Activated naive CD8-positive, alpha-beta T cell treated with anti-CD3 and anti-CD28 coated beads, Interleukin-2, amount 10 ng/mL, durations not matched to agents 7 days and 5 days (primary cell): Measurements from ENCODE around the gene OGT. TPM values are rescaled to one million over a fixed set of nuclear protein-coding genes. Genes with fewer than 3 reads are reported as not detected.
A peak's percentile ranks its signal among the peaks of the same experiment; 100 is the strongest.
"Not testable (repeated sequence)": the region's sequence is repeated elsewhere in the genome, so short reads cannot be mapped to it uniquely, and the experiment has no call there.

Source experiments
- ATAC-seq: fragments of 150-1000 bp; cut with Tn5 transposase; one replicate; pipeline ENCODE4 v1.10.0; 2021; ENCODE audit warnings: low read depth, moderate library complexity
- POLR2A ChIA-PET: fragments of 350-600 bp; sonication (Branson Sonifier 250); formaldehyde crosslinking; loops from one replicate; lab custom pipeline; 2021; ENCODE audit warnings: antibody characterized with exemption; lab: Charles Lee
- DNase-seq: peaks from one replicate; pipeline ENCODE4 v3.0.0; 2021
- H3K27ac Mint-ChIP-seq: one replicate; pipeline ENCODE4 v1.8.0; 2022; ENCODE audit warnings: mild to moderate bottlenecking, mixed read lengths
- H3K27me3 Mint-ChIP-seq: one replicate; pipeline ENCODE4 v1.8.0; 2022; ENCODE audit warnings: mild to moderate bottlenecking, moderate library complexity, mixed read lengths
- H3K36me3 Mint-ChIP-seq: one replicate; pipeline ENCODE4 v1.8.0; 2021; ENCODE audit warnings: mild to moderate bottlenecking, mixed read lengths
- H3K4me1 Mint-ChIP-seq: one replicate; pipeline ENCODE4 v1.8.0; 2021; ENCODE audit warnings: mixed read lengths
- H3K4me3 Mint-ChIP-seq: one replicate; pipeline ENCODE4 v1.8.0; 2022; ENCODE audit warnings: mild to moderate bottlenecking, moderate library complexity, mixed read lengths
- H3K9me3 Mint-ChIP-seq: one replicate; pipeline ENCODE4 v1.8.0; 2021; ENCODE audit warnings: mixed read lengths
- total RNA-seq, 2 experiments: library from RNA; stranded (reverse); gene quantifications; one replicate each; pipeline ENCODE4 v1.2.3, GENCODE V29; 2021

Gene OGT
- total RNA-seq, 2 experiments from 2014 or later = 487 to 498 TPM

DNA sequence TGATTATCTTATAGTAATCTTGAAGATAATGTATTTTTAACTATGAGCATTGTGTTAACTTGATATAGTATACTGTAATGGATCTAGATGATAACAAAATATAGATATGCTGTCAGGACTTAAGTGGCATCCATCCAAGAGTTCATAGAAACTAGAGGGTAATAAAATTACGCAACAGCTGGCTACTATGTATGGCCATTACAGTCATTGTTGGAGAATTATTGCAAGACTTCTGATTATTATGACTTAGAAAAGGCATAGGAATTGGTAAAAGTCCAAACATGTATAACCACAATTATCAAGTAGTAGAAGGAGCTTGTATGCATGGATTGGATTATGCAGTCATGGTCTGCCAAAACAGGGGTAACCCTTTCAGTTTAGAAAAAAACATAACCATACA is 9.5 kb downstream of the OGT start:
- POLR2A ChIA-PET = interaction anchor here (0.9 to 5.7 kb wide), 2 partner anchors 8 to 77 kb away, joined by 4 to 45 read pairs; partner anchors contain the start of gene OGT
- DNase-seq = no peak
- H3K4me3 Mint-ChIP-seq = peak overlapping the region; percentile 78
- H3K9me3 Mint-ChIP-seq = no peaks in the 10 kb centered on the region
- ATAC-seq = no peak
- peak overlapping the region; percentile 83 for H3K27ac Mint-ChIP-seq
- peaks cover 38% of the 10 kb centered on the region for H3K36me3 Mint-ChIP-seq
- no peaks in the 10 kb centered on the region for H3K27me3 Mint-ChIP-seq
- H3K4me1 Mint-ChIP-seq = peaks cover 43% of the 10 kb centered on the region

DNA sequence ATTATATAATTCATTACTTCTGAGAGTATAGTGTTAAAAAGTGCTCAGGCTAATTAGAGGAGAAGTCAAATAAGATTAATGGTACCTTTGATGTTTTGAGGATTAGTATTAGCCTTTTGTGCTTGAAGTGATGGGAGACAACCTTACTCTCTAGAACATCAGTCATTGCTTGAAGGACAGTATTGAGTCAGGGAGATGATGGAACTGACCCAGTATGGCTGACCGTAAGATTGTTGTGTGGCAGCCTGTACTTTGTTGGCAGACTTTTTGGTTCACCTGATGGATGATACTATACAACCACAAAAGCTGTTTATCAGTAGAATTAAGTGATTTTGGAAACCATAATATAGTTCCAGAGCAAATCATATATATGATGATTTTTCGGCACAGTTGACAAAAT is 9.9 kb downstream of the OGT start:
- peaks cover 43% of the 10 kb centered on the region for H3K4me1 Mint-ChIP-seq
- DNase-seq = no peak
- POLR2A ChIA-PET = interaction anchor here (0.9 to 5.7 kb wide), 2 partner anchors 9 to 76 kb away, joined by 4 to 45 read pairs; partner anchors contain the start of gene OGT
- H3K27me3 Mint-ChIP-seq = no peaks in the 10 kb centered on the region
- peak overlapping the region; percentile 25 for H3K27ac Mint-ChIP-seq
- ATAC-seq = no peak
- no peaks in the 10 kb centered on the region for H3K9me3 Mint-ChIP-seq
- peaks cover 34% of the 10 kb centered on the region for H3K36me3 Mint-ChIP-seq
- H3K4me3 Mint-ChIP-seq = peak overlapping the region; percentile 78

- no peak for DNase-seq
- Mint-ChIP-seq H3K36me3 (peaks cover 32% of the 10 kb centered on the region), H3K4me3 (peak overlapping the region; percentile 78), H3K9me3 (no peaks in the 10 kb centered on the region), H3K4me1 (peaks cover 45% of the 10 kb centered on the region), H3K27me3 (no peaks in the 10 kb centered on the region), H3K27ac (peak overlapping the region; percentile 75)
- POLR2A ChIA-PET = interaction anchor here (5.7 kb wide), 1 partner anchor 9 kb away, joined by 45 read pairs; the partner anchor contains the start of gene OGT
- no peak for ATAC-seq
Measured at GRCh38 chrX:71543316-71543715, 10.4 kb downstream of the OGT start.

DNA sequence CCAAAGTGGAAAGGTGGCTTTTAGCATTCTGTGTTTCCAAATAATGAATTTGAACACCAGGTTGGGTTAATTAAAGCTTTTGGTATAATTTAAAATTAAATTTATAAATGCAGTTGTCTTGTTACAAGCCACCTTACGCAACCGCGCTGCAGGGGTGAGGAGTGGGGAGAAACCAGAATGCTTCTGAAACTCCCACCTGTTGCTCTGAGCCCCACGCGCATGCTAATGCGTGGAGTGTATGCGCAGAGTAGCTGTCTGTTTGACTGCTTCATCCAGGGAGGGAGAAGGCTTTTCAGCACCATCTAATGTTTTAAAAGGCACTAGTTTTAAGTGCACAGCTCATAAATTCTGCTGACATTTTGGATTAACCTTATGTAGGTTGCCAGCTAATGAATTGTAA is 12.5 kb downstream of the OGT start:
- H3K4me3 Mint-ChIP-seq = no peak overlapping the region
- peaks cover 42% of the 10 kb centered on the region for H3K4me1 Mint-ChIP-seq
- peaks cover 27% of the 10 kb centered on the region for H3K36me3 Mint-ChIP-seq
- H3K27ac Mint-ChIP-seq = no peak overlapping the region
- DNase-seq (no peak), ATAC-seq (no peak)
- POLR2A ChIA-PET = interaction anchor here (5.7 kb wide), 1 partner anchor 11 kb away, joined by 45 read pairs; the partner anchor contains the start of gene OGT
- no peaks in the 10 kb centered on the region for H3K27me3 Mint-ChIP-seq
- no peaks in the 10 kb centered on the region for H3K9me3 Mint-ChIP-seq

GRCh38 chrX:71546879-71547278 is 14.0 kb downstream of the OGT start:
- peaks cover 32% of the 10 kb centered on the region for H3K4me1 Mint-ChIP-seq
- no peaks in the 10 kb centered on the region for H3K27me3 Mint-ChIP-seq
- POLR2A ChIA-PET = interaction anchor here (5.7 kb wide), 1 partner anchor 13 kb away, joined by 45 read pairs; the partner anchor contains the start of gene OGT
- H3K27ac Mint-ChIP-seq = no peak overlapping the region
- H3K9me3 Mint-ChIP-seq = no peaks in the 10 kb centered on the region
- no peak overlapping the region for H3K4me3 Mint-ChIP-seq
- DNase-seq (no peak), ATAC-seq (no peak)
- H3K36me3 Mint-ChIP-seq = peaks cover 20% of the 10 kb centered on the region

GRCh38 chrX:71547339-71547738 is 14.4 kb downstream of the OGT start:
- peaks cover 29% of the 10 kb centered on the region for H3K4me1 Mint-ChIP-seq
- H3K36me3 Mint-ChIP-seq = peaks cover 17% of the 10 kb centered on the region
- DNase-seq (no peak), ATAC-seq (no peak)
- no peak overlapping the region for H3K4me3 Mint-ChIP-seq
- H3K9me3 Mint-ChIP-seq = no peaks in the 10 kb centered on the region
- H3K27me3 Mint-ChIP-seq = no peaks in the 10 kb centered on the region
- POLR2A ChIA-PET = no interaction called here
- no peak overlapping the region for H3K27ac Mint-ChIP-seq

DNA sequence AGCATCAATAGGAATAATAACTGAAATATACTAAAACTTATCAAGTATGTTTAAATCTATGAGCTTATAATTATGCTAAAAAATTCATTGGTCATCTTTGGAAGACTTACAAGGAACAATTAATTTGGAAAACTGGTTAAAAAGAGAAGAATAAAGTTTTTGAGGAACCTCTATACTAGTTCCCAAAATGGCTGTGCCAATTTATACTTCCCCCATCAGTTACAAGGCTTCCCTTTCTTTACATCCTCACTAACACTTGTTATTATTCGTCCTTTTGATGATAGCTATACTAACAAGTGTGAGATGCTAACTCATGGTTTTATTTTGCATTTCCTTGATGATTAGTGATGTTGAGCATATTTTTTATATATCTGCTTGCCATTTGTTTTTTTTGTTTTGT is 17.1 kb downstream of the OGT start:
- H3K4me1 Mint-ChIP-seq = peaks cover 13% of the 10 kb centered on the region
- H3K36me3 Mint-ChIP-seq = peaks cover 8% of the 10 kb centered on the region
- DNase-seq (no peak), ATAC-seq (no peak)
- H3K4me3 Mint-ChIP-seq = no peak overlapping the region
- POLR2A ChIA-PET = interaction anchor here (1.3 to 1.4 kb wide), 2 partner anchors 18 to 35 kb away, joined by 3 to 6 read pairs; partner anchors contain the start of gene OGT
- H3K9me3 Mint-ChIP-seq = no peaks in the 10 kb centered on the region
- H3K27me3 Mint-ChIP-seq = no peaks in the 10 kb centered on the region
- H3K27ac Mint-ChIP-seq = no peak overlapping the region

- DNase-seq (no peak), ATAC-seq (no peak)
- H3K4me1 Mint-ChIP-seq = peaks cover 14% of the 10 kb centered on the region
- POLR2A ChIA-PET = interaction anchor here (1.2 to 1.4 kb wide), 2 partner anchors 14 to 36 kb away, joined by 3 to 4 read pairs; no protein-coding TSS in a partner anchor
- no peaks in the 10 kb centered on the region for H3K27me3 Mint-ChIP-seq
- H3K27ac Mint-ChIP-seq = no peak overlapping the region
- no peak overlapping the region for H3K4me3 Mint-ChIP-seq
- no peaks in the 10 kb centered on the region for H3K9me3 Mint-ChIP-seq
- H3K36me3 Mint-ChIP-seq = peaks cover 8% of the 10 kb centered on the region
Measured at GRCh38 chrX:71550578-71550977, 17.7 kb downstream of the OGT start.

DNA sequence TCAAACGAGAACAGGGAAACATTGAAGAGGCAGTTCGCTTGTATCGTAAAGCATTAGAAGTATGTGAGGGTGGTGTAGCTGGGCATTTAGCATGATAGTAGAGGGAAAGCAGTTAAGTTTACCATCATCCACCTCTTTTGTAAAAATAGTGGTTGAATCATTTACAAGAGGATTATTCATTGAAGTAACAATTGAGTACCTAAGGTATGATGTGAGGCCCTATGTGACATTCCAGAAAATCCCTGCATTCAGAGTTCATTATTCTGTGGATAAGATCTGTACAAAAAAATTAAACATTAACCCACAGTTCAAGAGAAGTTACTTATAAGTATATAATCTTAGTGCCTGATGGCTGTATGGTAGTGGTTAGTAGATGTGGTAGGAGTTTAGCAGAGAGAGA is 23.1 kb downstream of the OGT start:
- peaks cover 8% of the 10 kb centered on the region for H3K4me1 Mint-ChIP-seq
- no peaks in the 10 kb centered on the region for H3K9me3 Mint-ChIP-seq
- no peaks in the 10 kb centered on the region for H3K27me3 Mint-ChIP-seq
- DNase-seq (no peak), ATAC-seq (no peak)
- POLR2A ChIA-PET = interaction anchor here (1.2 kb wide), 1 partner anchor 29 kb away, joined by 3 read pairs; no protein-coding TSS in a partner anchor
- peak overlapping the region; percentile 51 for H3K27ac Mint-ChIP-seq
- H3K36me3 Mint-ChIP-seq = peaks cover 12% of the 10 kb centered on the region
- H3K4me3 Mint-ChIP-seq = no peak overlapping the region

DNA sequence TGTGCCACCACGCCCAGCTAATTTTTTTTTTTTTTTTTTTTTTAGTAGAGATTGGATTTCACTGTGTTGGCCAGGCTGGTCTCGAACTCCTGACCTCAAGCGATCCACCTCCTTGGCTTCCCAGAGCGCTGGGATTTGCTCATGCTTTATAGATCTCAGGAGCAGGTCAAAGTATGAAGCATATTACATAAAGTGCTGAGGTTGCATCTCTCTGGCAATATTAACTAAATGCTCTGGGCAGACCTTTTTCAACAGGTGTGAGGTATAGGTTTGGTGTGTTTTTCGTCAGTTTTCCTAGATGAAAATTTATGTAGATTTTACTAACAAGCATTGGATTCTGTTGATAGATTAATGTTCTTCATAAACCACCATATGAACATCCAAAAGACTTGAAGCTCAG is 26.0 kb downstream of the OGT start:
- H3K27ac Mint-ChIP-seq = no peak overlapping the region
- ATAC-seq (no peak), DNase-seq (no peak)
- POLR2A ChIA-PET = no interaction called here
- peaks cover 7% of the 10 kb centered on the region for H3K4me1 Mint-ChIP-seq
- no peaks in the 10 kb centered on the region for H3K27me3 Mint-ChIP-seq
- no peaks in the 10 kb centered on the region for H3K9me3 Mint-ChIP-seq
- peaks cover 17% of the 10 kb centered on the region for H3K36me3 Mint-ChIP-seq
- no peak overlapping the region for H3K4me3 Mint-ChIP-seq

- H3K4me3 Mint-ChIP-seq, ATAC-seq, POLR2A ChIA-PET: not testable (repeated sequence)
Measured at GRCh38 chrX:71559773-71560172, 26.9 kb downstream of the OGT start.

DNA sequence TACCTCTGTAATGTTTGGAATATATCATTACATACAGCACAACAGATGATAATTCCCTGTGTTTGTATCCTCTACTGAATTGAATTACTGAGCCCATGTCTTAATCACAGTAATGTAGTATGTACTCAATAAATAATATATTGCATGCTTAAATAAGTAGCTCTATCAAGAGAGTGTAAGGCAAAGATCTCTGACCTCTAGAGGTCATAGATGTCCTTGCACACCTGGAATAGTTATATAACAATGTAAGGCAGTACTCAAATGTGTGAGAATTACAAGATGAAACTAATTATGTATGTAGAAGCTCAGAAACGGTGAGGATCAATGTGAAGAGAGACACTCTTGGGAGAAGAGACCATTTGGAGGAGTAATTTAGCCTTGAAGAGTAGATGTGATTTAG is 31.0 kb downstream of the OGT start:
- ATAC-seq (no peak), DNase-seq (no peak)
- no peaks in the 10 kb centered on the region for H3K27me3 Mint-ChIP-seq
- no peaks in the 10 kb centered on the region for H3K9me3 Mint-ChIP-seq
- peaks cover 17% of the 10 kb centered on the region for H3K36me3 Mint-ChIP-seq
- no peak overlapping the region for H3K4me3 Mint-ChIP-seq
- POLR2A ChIA-PET = interaction anchor here (0.8 kb wide), 1 partner anchor 198 kb away, joined by 3 read pairs; the partner anchor contains the start of gene TAF1
- H3K4me1 Mint-ChIP-seq = no peaks in the 10 kb centered on the region
- no peak overlapping the region for H3K27ac Mint-ChIP-seq

More at GRCh38 chrX:71559773-71560172, 26.9 kb downstream of the OGT start:
- H3K9me3 Mint-ChIP-seq, H3K27me3 Mint-ChIP-seq, H3K27ac Mint-ChIP-seq, DNase-seq, H3K4me1 Mint-ChIP-seq: not testable (repeated sequence)
- peaks cover 20% of the 10 kb centered on the region for H3K36me3 Mint-ChIP-seq

DNA sequence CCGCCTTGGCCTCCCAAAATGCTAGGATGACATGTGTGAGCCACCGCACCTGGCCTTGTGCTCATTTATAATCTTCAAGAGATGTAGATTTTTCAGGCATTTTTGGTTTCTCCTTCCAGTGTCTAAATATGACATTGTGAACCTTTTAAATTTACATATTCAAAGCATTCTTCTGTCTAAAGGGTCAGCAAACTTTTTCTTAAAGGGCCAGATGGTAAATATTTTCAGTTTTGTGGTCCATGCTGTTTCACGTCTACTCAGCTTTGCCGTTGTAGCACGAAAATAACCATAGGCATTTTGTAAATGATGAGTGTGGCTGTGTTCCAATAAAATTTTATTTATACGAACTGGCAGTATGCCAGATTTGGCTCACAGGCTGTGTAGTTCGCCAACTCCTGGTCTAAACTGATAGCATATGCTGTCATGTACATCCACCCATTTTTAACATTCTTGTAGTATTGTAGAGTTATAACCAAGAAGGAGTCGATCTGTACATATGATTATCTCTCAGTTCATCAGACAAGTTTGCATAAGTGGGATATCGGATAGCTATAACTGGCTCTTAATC is 32.7 kb downstream of the OGT start:
- DNase-seq (no peak), ATAC-seq (no peak)
- H3K27me3 Mint-ChIP-seq = no peaks in the 10 kb centered on the region
- peaks cover 16% of the 10 kb centered on the region for H3K36me3 Mint-ChIP-seq
- no peaks in the 10 kb centered on the region for H3K9me3 Mint-ChIP-seq
- no peaks in the 10 kb centered on the region for H3K4me1 Mint-ChIP-seq
- H3K27ac Mint-ChIP-seq = no peak overlapping the region
- no peak overlapping the region for H3K4me3 Mint-ChIP-seq
- POLR2A ChIA-PET = no interaction called here

GRCh38 chrX:71571390-71571789 is 38.5 kb downstream of the OGT start:
- DNase-seq, H3K4me1 Mint-ChIP-seq, H3K27me3 Mint-ChIP-seq, POLR2A ChIA-PET, H3K9me3 Mint-ChIP-seq, H3K4me3 Mint-ChIP-seq, ATAC-seq, H3K27ac Mint-ChIP-seq: not testable (repeated sequence)
- H3K36me3 Mint-ChIP-seq = peaks cover 17% of the 10 kb centered on the region
